NCI-H1092 (cell line): ENCODE measurements around the gene PLXNA2.

Source experiments
- DNase-seq: peaks from one replicate; lab custom pipeline; 2025; lab: John Stamatoyannopoulos, UW

The PLXNA2 gene

GRCh38 chr1:208115924-208116640, 128.1 kb downstream of the PLXNA2 start:
- DNase-seq: no peak

- no peak for DNase-seq
Measured at GRCh38 chr1:208113011-208113410, 131.2 kb downstream of the PLXNA2 start.

- DNase-seq: no peak
Measured at GRCh38 chr1:208112401-208112800, 131.8 kb downstream of the PLXNA2 start.

GRCh38 chr1:208111646-208112190, 132.5 kb downstream of the PLXNA2 start:
- no peak for DNase-seq

DNA sequence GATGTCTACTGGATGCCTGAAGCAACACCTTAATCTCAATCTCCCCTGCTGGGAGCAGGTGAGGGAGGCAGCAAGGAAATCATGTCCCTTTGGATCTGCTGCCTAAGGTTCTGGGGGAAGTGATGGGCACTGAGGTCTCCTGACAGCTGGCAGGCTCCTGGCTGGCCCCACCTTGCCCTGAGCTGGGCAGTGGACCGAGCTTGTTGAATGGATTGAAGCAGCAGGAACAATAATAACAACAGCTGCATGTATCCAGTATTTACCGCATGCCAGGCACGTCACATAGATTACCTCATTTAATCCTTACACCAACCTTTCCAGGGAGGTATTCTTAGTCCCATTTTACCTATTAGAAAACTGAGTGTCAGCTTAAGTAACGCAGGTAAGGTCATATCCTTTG, 133.9 kb downstream of the PLXNA2 start:
- peak; percentile 21 for DNase-seq

GRCh38 chr1:208108646-208109330, 135.4 kb downstream of the PLXNA2 start:
- DNase-seq: no peak

DNA sequence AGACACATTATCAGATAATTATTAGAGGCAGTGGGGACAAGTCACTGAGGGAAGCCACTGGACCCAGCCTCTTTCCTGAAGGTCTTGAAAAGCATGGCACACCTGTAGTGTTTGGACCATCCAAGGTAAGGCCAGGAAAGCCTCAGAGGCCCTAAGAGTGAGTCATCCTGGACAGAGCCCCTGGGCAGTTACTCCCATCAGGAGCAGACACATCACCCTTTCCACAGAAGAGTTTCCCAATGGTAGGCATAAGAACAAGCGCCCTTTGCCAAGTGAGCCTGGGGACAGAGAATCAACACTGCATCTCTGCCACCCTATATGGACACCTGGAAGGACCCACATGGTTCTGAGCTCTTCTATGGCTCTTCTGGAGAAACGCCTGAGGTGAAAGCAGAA, 136.0 kb downstream of the PLXNA2 start:
- no peak for DNase-seq

DNA sequence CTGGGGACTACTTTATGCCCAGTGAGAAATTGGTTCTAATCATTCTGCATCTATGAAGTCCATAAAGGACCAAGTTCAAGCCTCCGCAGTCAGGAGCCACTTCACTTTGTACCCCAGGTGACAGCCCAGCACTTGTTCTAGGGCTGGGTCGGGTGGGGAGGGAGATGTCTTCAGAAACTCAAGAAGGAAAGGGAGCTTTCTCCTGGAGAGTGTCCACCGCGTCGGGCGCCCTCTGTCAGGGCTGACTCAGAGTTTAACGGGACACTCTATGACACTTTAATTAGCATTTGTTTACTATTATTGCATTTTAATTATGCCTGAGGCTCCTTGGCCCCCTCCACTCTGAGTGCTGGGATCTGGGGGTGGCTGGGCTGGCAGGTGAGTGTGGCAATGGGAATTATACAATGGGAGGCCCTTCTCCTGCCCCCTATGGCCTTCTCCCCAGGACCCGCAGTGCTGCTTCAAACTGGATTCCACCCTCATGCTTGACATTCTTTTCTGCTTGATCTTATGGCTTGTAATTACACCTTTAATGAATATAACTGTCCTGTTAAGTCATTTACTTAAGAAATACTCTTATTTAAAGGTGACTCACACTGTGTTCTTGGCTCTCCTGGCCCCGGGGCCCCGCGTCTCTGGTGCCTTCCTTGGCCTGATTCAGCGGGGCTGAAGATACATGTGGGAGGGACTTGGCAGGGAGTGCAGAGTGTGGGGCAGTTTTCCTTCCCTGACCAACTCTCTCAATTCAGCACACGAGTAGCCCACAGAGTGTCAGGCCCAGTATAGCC, 136.6 kb downstream of the PLXNA2 start:
- no peak for DNase-seq

- no peak for DNase-seq
Measured at GRCh38 chr1:208106218-208106617, 138.0 kb downstream of the PLXNA2 start.

DNA sequence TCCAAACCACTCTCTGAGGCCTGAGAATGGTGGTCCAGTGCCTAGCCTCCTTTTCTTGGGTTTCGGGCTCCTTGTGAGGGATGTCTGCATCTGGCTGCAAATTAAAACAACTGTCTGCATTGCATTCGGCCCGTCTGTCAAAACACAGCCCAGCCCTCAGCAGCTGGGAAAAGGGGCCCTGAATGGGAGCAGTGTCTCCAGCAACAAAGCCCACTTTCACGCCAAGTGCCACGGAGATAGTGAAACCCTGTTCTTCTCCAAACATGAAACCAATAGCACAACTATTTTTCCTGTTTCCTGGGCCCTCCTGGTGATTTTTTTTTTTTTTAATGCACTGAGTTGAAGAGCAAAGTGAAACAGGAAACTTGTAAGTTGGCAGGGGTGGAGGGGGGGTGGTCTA, 138.4 kb downstream of the PLXNA2 start:
- DNase-seq: no peak

GRCh38 chr1:208103597-208104513, 140.3 kb downstream of the PLXNA2 start:
- no peak for DNase-seq

DNA sequence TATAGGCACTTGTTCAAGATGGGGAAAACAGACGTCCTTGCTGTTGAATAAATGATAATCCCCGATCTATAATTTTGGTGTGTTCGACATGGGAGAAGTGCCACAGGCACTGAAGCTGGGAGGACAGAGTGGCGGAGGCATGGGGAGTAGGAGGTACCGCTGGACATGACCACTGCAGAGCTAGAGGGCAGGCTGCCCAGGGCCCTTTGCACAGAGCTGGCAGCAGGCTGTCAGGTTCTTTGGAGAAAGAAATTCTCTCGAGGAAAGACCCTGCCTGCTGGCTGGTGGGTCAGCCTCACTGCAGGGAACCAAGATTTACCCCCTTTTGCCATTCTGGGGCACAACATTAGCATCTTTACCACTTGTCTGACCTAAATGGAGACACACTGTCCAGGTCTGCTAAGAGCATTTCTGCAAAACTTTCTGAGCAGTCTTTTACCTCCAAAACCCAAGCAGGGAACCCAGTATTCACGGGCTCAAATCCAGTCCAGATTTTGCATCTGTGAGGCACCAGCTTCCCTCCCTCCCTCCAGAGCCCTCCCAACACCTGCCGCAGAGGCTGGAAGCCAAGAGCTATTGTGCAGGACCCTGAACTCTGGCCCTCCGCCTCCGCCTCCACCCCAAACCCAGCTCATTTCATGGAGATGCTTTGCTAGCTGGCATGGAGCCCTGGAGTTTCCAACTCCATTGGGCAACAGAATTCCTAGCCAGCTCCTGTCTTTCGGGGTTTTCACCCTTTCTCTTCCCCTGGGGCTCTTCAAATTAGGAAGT, 142.3 kb downstream of the PLXNA2 start:
- peak; percentile 97 for DNase-seq

DNA sequence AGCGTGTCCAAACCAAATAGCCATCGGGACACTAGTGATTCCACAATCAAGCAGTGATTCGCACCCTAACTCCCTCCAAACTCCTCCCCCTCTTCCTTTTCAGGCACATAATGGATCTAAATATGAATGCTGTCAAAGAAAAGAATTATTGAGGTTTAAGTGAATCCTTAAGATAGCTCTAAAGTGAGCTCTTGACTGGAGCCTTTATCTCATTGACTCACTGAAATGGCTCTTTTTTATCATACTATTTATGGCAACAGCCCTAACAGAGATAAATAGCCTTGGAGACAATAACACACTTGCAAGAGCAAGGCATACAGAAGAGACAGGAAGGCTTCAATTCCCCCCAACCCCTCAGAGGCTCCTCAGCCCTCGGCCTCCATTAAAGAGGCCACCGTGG, 143.3 kb downstream of the PLXNA2 start:
- DNase-seq: peak; percentile 64

- DNase-seq: no peak
Measured at GRCh38 chr1:208100106-208100505, 144.1 kb downstream of the PLXNA2 start.

GRCh38 chr1:208098773-208099172, 145.4 kb downstream of the PLXNA2 start:
- DNase-seq: peak; percentile 22

- no peak for DNase-seq
Measured at GRCh38 chr1:208093754-208094719, 150.1 kb downstream of the PLXNA2 start.

DNA sequence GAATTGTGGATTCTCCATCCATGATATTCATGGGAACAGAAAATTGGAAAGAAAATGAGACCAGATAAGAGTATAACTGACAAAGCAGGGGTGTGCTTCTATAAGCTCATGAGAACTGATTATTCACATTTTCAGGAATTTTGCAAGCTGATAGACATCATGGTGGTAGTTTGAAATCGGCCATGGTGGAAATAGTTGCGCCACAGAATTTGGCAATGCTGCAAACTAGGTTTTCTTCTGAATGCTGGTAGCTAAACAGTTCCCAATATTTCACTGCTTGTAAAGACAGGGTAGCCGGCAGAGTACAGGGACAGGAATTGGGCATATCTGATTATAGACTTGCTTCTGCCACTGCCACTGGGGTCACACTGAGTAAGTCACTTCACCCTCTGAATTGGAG, 151.1 kb downstream of the PLXNA2 start:
- DNase-seq: no peak

DNA sequence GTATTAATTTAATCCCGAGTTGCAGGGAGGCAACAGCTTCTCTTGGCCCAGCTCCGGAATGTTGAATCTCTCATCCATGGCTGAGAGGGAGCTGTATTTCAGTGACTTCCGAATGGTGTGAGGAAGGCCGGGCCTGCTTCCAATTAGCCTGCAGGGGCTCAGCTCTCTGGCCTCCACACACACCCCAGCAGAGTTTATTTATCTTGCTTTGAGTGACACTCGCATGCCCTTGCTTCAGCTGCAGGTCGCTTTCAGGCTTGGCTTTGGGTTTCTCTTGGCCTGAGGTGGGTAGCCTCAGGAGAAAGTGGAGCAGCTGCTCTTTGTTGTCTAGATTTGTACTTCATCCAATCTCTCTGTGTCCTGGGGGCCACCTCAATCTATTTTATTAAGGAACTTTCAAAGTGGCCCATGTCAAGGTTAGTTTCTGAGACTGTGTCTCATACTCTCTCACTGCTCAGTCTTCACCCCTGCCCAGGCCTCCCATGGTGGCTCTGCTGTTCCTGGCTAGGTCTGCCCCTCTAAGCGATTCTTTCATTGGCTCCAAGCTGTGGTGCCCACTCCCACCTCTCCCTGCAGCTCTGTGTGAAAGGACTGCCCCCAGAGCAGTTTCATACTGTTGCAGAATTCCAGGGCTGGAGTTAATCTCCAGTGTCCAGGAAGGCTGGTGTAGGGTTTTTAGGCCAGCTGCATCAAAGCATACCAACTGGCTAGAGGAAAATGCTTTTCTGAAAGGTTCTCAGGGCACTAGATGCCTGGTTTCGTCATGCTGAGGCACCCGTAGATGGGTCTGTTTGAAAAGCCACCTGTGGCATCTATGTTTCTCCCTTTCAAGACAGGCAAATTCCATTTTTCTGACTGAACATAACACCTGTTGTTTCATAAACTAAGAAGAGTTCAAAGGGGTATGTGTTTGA, 153.5 kb downstream of the PLXNA2 start:
- no peak for DNase-seq
